GM12875 (cell line): ENCODE data around the gene DCDC2C.

Source experiments
- H3K4me3 ChIP-seq: one replicate; pipeline ENCODE4 v1.5.1; 2011; ENCODE audit warnings: low read depth, low read length, control low read depth
- TF ChIP-seq, protein P1 (sequence below): IDR thresholded peaks from 2 replicates; pipeline ENCODE4 v1.5.1; 2011; ENCODE audit warnings: low read depth, mild to moderate bottlenecking, control low read depth, inconsistent platforms, low read length, moderate library complexity, borderline replicate concordance; ENCODE audit not compliant: insufficient read depth

DCDC2C gene

DNA sequence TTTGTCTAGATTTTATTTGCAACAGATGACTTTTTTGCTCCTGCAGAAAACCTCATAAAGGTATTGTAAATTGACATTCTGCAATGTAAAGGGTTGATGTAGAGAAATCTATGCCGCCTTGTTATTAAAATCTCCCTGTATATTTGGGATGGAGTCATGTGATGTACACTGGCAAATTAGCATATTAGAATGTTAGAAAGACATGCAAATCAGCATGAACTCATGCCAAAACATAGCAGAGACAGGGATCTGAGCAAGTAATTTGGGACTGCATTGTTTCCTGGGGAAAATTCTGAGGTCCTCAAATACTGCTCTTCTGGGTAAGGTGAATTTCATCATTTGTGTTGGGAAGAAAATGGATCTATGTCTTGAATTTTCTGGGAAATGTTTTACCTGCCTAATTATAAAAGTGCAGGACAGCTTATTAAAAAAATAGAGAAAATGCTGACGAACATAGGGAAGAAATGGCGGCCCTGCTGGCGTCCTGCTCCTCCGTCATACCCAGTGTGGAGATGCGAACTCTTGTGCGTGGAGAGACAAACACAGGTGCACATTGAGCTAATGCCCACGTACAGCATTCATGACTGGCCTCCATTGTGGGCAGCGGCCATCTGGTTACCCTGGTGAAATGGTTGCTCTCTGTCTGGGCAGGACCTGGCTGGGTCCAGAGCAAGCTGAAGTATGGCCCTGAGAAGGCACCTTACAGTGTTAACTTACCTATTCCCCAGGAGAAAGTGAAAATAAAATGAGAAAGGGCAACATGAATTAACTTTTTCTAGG, 29.1 kb upstream of the DCDC2C start:
- TF ChIP-seq, protein P1, sequence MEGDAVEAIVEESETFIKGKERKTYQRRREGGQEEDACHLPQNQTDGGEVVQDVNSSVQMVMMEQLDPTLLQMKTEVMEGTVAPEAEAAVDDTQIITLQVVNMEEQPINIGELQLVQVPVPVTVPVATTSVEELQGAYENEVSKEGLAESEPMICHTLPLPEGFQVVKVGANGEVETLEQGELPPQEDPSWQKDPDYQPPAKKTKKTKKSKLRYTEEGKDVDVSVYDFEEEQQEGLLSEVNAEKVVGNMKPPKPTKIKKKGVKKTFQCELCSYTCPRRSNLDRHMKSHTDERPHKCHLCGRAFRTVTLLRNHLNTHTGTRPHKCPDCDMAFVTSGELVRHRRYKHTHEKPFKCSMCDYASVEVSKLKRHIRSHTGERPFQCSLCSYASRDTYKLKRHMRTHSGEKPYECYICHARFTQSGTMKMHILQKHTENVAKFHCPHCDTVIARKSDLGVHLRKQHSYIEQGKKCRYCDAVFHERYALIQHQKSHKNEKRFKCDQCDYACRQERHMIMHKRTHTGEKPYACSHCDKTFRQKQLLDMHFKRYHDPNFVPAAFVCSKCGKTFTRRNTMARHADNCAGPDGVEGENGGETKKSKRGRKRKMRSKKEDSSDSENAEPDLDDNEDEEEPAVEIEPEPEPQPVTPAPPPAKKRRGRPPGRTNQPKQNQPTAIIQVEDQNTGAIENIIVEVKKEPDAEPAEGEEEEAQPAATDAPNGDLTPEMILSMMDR, result no peak
- no peak overlapping the region for H3K4me3 ChIP-seq

DNA sequence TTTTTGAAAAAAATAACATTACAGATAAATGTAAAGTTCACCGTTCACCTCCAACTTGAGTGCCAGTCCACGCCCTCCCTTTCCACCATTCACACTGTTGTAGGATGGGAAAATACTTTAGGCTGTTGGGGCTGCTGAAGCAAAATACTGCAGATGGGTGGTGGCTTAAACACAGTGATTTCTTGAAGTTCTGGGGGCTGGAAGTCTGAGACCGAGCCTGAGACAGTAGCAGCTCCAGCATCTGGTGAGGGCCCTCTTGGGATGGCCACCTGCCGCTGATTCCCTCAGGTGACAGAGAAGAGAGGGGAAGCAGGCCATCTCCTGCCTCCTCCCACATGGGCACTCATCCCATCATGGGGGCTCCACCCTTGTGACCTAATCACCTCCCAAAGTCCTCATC, 27.7 kb upstream of the DCDC2C start:
- TF ChIP-seq, protein P1, result no peak
- no peak overlapping the region for H3K4me3 ChIP-seq

DNA sequence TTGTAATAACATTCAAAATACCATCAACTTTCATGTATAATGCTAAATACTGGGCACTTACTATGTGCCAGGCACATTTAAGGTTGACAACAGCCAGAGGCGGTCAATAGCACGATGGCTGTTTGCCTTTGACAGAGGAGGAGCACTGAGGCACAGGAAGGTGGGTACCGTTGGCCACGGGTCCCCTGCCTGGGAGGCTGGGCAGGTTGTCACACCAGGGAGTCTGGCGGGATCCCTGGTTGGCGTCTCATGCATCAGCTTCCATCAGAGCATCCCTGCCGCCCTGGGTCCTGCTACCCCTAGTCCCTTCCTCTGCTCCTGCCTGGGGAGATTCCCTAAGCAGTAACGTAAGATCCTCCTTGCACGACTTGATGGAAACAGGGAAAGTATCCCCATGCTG, 25.9 kb upstream of the DCDC2C start:
- TF ChIP-seq, protein P1, result no peak
- no peak overlapping the region for H3K4me3 ChIP-seq

DNA sequence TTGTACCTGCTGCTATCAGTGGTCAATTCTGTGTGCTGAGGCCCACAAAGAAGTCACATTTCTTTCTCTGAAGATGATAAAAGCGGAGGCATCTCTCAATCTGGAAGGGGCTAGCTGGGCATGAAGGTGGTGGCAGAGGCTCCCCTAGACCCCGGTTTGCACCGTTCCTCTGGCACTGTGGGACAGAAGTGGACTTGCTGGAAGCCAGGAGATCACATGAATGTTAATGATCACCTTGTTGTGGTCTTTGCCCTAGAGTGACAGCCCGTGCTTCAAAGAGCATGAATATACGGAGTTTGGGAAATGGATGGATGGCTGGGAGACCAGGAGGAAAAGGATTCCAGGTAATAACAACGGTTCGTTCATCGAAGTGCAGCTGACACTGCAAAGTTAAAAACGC, 25.2 kb upstream of the DCDC2C start:
- TF ChIP-seq, protein P1, result no peak
- no peak overlapping the region for H3K4me3 ChIP-seq

DNA sequence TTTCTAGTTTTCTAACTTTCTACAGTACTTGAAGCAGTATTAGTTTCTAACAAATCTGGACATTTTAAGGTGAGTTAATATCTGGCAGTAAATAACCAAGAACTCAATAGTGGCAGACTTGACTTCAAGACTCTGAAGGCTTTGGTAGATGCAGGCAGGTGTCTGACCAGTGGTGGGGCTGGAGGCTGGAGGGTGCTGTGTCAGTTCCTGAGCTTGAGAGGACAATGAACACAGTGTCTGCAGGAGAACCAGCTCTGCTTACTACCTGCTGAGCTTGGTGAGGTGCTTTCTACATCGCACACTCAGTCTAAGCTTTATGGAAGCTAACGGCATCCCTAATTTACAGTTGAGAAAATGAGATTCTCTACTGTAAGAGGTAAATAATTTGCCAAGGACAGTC, 24.2 kb upstream of the DCDC2C start:
- H3K4me3 ChIP-seq, result no peak overlapping the region
- TF ChIP-seq, protein P1, result no peak

DNA sequence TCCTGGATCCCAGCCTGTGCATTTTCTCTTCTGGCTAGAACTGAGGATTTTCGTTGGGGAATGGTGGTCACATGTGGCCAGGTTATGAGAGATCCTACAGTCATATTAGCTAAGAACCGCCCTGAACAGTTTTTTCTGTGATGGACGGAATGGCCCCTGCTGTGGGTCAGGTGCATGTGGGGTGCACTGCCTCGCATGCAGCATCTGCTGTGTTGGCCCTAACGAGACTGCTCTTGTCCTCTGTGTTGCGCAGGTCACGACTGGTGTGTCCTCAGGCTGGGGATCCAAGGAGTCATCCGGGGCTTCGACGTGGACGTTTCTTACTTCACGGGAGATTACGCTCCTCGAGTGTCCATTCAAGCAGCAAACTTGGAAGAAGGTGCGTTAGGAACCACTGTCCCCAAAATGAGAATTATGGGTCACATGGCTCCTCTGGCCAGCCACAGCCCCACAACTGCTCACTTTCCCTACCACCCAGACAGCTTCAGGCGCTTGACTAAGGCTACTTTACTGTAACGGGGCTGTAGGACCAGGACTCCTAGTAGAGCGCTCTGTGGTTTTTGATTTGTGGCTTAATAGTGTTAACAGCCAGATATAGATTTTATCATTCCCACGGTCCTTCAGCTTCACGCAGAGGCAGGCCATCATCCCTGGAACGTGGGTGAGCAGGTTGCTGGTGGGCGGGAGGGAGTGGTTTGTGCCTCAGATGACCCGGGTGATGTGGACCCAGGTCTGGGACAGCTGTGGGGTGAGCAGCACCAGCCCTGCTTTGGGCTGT, 23.6 kb upstream of the DCDC2C start:
- TF ChIP-seq, protein P1, result no peak
- H3K4me3 ChIP-seq, result no peak overlapping the region
